ENCODE results near the gene CCDC13.

DNA sequence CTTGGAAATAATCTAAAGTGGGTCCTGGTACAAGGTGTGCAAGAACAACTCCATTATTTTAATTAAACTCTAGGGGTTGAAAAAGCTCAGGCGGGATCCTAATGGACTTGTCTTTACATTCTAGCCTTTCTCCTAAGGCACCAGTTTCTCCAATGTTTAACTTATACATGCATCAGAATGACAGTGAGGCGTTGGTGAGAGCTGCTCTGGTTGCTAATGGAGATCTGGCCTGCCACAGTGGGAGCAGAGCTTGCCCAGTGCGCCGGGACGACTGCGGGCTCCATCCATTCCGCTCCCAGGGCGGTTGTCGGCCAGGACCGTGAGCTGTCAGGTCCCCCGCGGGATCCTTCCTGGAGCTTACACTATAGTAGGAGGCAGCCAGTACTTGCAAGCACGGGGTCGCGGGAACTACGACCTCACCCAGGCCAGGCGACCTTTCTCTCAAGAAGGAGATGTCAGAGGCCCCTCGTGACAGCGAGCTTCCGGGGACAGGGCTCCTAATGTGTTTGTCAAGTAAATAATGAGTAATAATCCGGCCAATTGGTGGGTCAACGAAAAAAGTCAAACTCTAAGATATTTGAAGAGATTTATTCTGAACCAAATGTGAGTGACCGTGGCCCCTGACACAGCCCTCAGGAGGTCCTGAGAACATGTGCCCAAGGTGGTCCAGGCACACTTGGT is 32.2 kb upstream of the CCDC13 start:
- TF ChIP-seq, protein P1, sequence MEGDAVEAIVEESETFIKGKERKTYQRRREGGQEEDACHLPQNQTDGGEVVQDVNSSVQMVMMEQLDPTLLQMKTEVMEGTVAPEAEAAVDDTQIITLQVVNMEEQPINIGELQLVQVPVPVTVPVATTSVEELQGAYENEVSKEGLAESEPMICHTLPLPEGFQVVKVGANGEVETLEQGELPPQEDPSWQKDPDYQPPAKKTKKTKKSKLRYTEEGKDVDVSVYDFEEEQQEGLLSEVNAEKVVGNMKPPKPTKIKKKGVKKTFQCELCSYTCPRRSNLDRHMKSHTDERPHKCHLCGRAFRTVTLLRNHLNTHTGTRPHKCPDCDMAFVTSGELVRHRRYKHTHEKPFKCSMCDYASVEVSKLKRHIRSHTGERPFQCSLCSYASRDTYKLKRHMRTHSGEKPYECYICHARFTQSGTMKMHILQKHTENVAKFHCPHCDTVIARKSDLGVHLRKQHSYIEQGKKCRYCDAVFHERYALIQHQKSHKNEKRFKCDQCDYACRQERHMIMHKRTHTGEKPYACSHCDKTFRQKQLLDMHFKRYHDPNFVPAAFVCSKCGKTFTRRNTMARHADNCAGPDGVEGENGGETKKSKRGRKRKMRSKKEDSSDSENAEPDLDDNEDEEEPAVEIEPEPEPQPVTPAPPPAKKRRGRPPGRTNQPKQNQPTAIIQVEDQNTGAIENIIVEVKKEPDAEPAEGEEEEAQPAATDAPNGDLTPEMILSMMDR (conservative IDR thresholded peaks at IDR 0.05), result no peak
- no peak for TF ChIP-seq EZH2 (IDR thresholded peaks at IDR 0.05; ENCODE audit: low read depth)
